H9 (cell line): Measurements from ENCODE around the gene BRAF. TPM values are rescaled to one million over a fixed set of nuclear protein-coding genes. Genes with fewer than 3 reads are reported as not detected.
"Not testable (repeated sequence)": the region's sequence is repeated elsewhere in the genome, so short reads cannot be mapped to it uniquely, and the experiment has no call there.

ENCODE experiments used
- DNase-seq: peaks from one replicate; pipeline ENCODE4 v3.0.0-alpha.2; 2017
- H2AFZ ChIP-seq: one replicate; pipeline ENCODE4 v1.6.1; 2013; ENCODE audit warnings: mild to moderate bottlenecking, low read length, control low read depth, moderate library complexity
- H2AK5ac ChIP-seq: 2 replicates; pipeline ENCODE4 v1.6.1; 2013; ENCODE audit warnings: low read length, control low read depth, mixed read lengths; ENCODE audit not compliant: insufficient read length
- H2BK120ac ChIP-seq: one replicate; pipeline ENCODE4 v1.6.1; 2013; ENCODE audit warnings: low read depth, mild to moderate bottlenecking, low read length, control low read depth, inconsistent platforms; ENCODE audit not compliant: poor library complexity, severe bottlenecking
- H2BK12ac ChIP-seq: 2 replicates; pipeline ENCODE4 v1.6.1; 2013; ENCODE audit warnings: low read length, control low read depth, mixed read lengths, low read depth; ENCODE audit not compliant: insufficient read length
- H2BK15ac ChIP-seq: 2 replicates; pipeline ENCODE4 v1.6.1; 2013; ENCODE audit warnings: low read depth, low read length, control low read depth
- H2BK20ac ChIP-seq: one replicate; pipeline ENCODE4 v1.6.1; 2013; ENCODE audit warnings: low read depth, mild to moderate bottlenecking, low read length, control low read depth, inconsistent platforms; ENCODE audit not compliant: poor library complexity, severe bottlenecking
- H2BK5ac ChIP-seq: 2 replicates; pipeline ENCODE4 v1.6.1; 2013; ENCODE audit warnings: low read length, control low read depth, mixed read lengths; ENCODE audit not compliant: insufficient read length
- H3K14ac ChIP-seq: 2 replicates; pipeline ENCODE4 v1.6.1; 2013; ENCODE audit warnings: low read length, control low read depth; ENCODE audit not compliant: insufficient read depth
- H3K18ac ChIP-seq: 2 replicates; pipeline ENCODE4 v1.6.1; 2013; ENCODE audit warnings: low read depth, mild to moderate bottlenecking, mixed read lengths, low read length, control low read depth; ENCODE audit not compliant: insufficient read length
- H3K23ac ChIP-seq: 2 replicates; pipeline ENCODE4 v1.6.1; 2013; ENCODE audit warnings: low read length, control low read depth, mixed read lengths, low read depth; ENCODE audit not compliant: insufficient read length
- H3K23me2 ChIP-seq: 2 replicates; pipeline ENCODE4 v1.6.1; 2013; ENCODE audit warnings: low read depth, mild to moderate bottlenecking, mixed read lengths, low read length, control low read depth; ENCODE audit not compliant: insufficient read length, poor library complexity, severe bottlenecking
- H3K27ac ChIP-seq: 2 replicates; pipeline ENCODE4 v1.5.1; 2013; ENCODE audit warnings: low read length, control low read depth, mixed read lengths, low read depth; ENCODE audit not compliant: insufficient read length
- H3K27me3 ChIP-seq: 2 replicates; pipeline ENCODE4 v1.6.1; 2013; ENCODE audit warnings: low read length, control low read depth, inconsistent platforms; ENCODE audit not compliant: insufficient read depth
- H3K4ac ChIP-seq: 2 replicates; pipeline ENCODE4 v1.6.1; 2013; ENCODE audit warnings: low read depth, mild to moderate bottlenecking, control low read depth, inconsistent platforms, low read length, moderate library complexity
- H3K4me1 ChIP-seq: 2 replicates; pipeline ENCODE4 v1.6.1; 2013; ENCODE audit warnings: low read length, control low read depth, inconsistent platforms; ENCODE audit not compliant: insufficient read depth
- H3K4me2 ChIP-seq: 2 replicates; pipeline ENCODE4 v1.6.1; 2013; ENCODE audit warnings: low read length, control low read depth, mixed read lengths; ENCODE audit not compliant: insufficient read length, insufficient read depth
- H3K56ac ChIP-seq: 2 replicates; pipeline ENCODE4 v1.6.1; 2013; ENCODE audit warnings: low read depth, mild to moderate bottlenecking, mixed read lengths, low read length, control low read depth; ENCODE audit not compliant: insufficient read length
- H3K79me1 ChIP-seq: 2 replicates; pipeline ENCODE4 v1.6.1; 2013; ENCODE audit warnings: low read depth, mild to moderate bottlenecking, moderate library complexity, low read length, control low read depth, inconsistent platforms; ENCODE audit not compliant: insufficient read depth, poor library complexity, severe bottlenecking
- H3K79me2 ChIP-seq: 2 replicates; pipeline ENCODE4 v1.6.1; 2013; ENCODE audit warnings: low read length, control low read depth, inconsistent platforms; ENCODE audit not compliant: insufficient read depth
- H3K9ac ChIP-seq: 2 replicates; pipeline ENCODE4 v1.6.1; 2013; ENCODE audit warnings: low read length, control low read depth, mixed read lengths; ENCODE audit not compliant: insufficient read length; ENCODE audit errors: extremely low read depth
- H3K9me3 ChIP-seq: one replicate; pipeline ENCODE4 v1.6.1; 2013; ENCODE audit warnings: low read depth, low read length, inconsistent platforms; ENCODE audit not compliant: control insufficient read depth
- H3T11ph ChIP-seq: one replicate; pipeline ENCODE4 v1.6.1; 2013; ENCODE audit warnings: mild to moderate bottlenecking, low read length, control low read depth, inconsistent platforms
- H4K20me1 ChIP-seq: one replicate; pipeline ENCODE4 v1.6.1; 2013; ENCODE audit not compliant: control insufficient read depth, insufficient read length, insufficient read depth
- H4K5ac ChIP-seq: 2 replicates; pipeline ENCODE4 v1.6.1; 2013; ENCODE audit warnings: low read depth, mild to moderate bottlenecking, mixed read lengths, low read length, control low read depth; ENCODE audit not compliant: insufficient read length
- H4K8ac ChIP-seq: replicated peaks from 2 replicates; pipeline ENCODE4 v1.6.1; 2013; ENCODE audit warnings: low read length, control low read depth, mixed read lengths, low read depth; ENCODE audit not compliant: insufficient read length
- H4K91ac ChIP-seq: 2 replicates; pipeline ENCODE4 v1.6.1; 2013; ENCODE audit warnings: low read depth, mild to moderate bottlenecking, moderate library complexity, mixed read lengths, low read length, control low read depth; ENCODE audit not compliant: insufficient read length
- H3K27ac Mint-ChIP-seq, 3 experiments: 2 replicates in 2 of 3; 3 replicates in 1 of 3; pipeline ENCODE4 v1.8.0; 2020 to 2021; ENCODE audit warnings: mixed read lengths in 3 of 3, mild to moderate bottlenecking in 1 of 3, moderate library complexity in 1 of 3
- H3K27me3 Mint-ChIP-seq: 2 replicates; pipeline ENCODE4 v1.8.0; 2021; ENCODE audit warnings: low read depth, mild to moderate bottlenecking, moderate library complexity, mixed read lengths
- H3K36me3 Mint-ChIP-seq, 3 experiments: 2 replicates in 2 of 3; 3 replicates in 1 of 3; pipeline ENCODE4 v1.8.0; 2020 to 2021; ENCODE audit warnings: low read depth in 3 of 3, mixed read lengths in 3 of 3; ENCODE audit not compliant: insufficient read depth in 1 of 3
- H3K4me1 Mint-ChIP-seq, 2 experiments: 2 replicates each; pipeline ENCODE4 v1.8.0; 2020; ENCODE audit warnings: mixed read lengths in 2 of 2
- H3K4me3 Mint-ChIP-seq, 2 experiments: 2 replicates in 1 of 2; 3 replicates in 1 of 2; pipeline ENCODE4 v1.8.0; 2020 to 2021; ENCODE audit warnings: mild to moderate bottlenecking in 2 of 2, mixed read lengths in 2 of 2, moderate library complexity in 1 of 2
- H3K9me3 Mint-ChIP-seq, 2 experiments: 2 replicates in 1 of 2; 3 replicates in 1 of 2; pipeline ENCODE4 v1.8.0; 2020; ENCODE audit warnings: mild to moderate bottlenecking in 2 of 2, mixed read lengths in 2 of 2, moderate library complexity in 1 of 2
- CTCF ChIP-seq: fragments of 200-600 bp; sonication (generic); conservative IDR thresholded peaks from 3 replicates; pipeline ENCODE4 v1.8.0; 2021; ENCODE audit warnings: antibody characterized with exemption, mild to moderate bottlenecking
- WGBS: extraction: QIAGEN DNeasy Blood & Tissue Kit; methylation state at CpG from one replicate; pipeline ENCODE4 v1.1.7; 2013; ENCODE audit warnings: missing lambda C conversion rate, low lambda C conversion rate, mixed read lengths; ENCODE audit not compliant: insufficient read length; ENCODE audit errors: extremely low coverage; 5-methylcytosine and 5-hydroxymethylcytosine counted together
- total RNA-seq: library from RNA; stranded (reverse); gene quantifications from 2 replicates; pipeline ENCODE4 v1.2.1, GENCODE V29; 2021

The BRAF gene
- total RNA-seq, 1 experiment from 2014 or later, result 32.9 TPM

DNA sequence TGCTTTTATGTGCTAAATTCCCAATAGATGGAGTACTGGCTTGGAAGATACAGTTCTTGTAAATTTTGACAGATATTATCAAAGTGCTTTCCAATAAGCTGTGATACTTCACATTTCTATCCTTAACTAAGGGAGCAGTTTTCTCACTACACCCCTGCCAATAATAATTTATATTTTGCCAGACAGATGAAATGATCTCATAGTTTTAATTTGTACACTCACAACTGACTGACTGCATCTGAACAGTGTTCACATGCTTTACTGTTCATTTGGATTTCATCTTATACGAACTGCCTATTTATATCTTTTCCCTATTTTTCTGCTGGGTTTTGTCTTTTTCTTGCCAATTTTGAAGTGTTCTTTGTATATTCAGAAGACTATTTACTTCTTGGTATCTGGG lies 96.0 kb downstream of the BRAF start:
- Histone ChIP-seq H4K20me1 (no peaks in the 10 kb centered on the region), H2BK20ac (no peak overlapping the region), H2BK120ac (no peak overlapping the region), H3K4me1 (no peaks in the 10 kb centered on the region), H3T11ph (no peak overlapping the region), H2AK5ac (no peak overlapping the region), H3K23me2 (no peaks in the 10 kb centered on the region), H2AFZ (no peak overlapping the region), H3K27ac (no peak overlapping the region), H3K79me1 (no peaks in the 10 kb centered on the region), H4K5ac (no peak overlapping the region), H3K4ac (no peak overlapping the region), H3K9ac (no peak overlapping the region), H2BK12ac (no peak overlapping the region), H3K27me3 (no peaks in the 10 kb centered on the region), H2BK5ac (no peak overlapping the region), H3K23ac (no peak overlapping the region), H4K91ac (no peak overlapping the region), H3K79me2 (no peaks in the 10 kb centered on the region), H3K14ac (no peak overlapping the region), H3K9me3 (no peaks in the 10 kb centered on the region), H4K8ac (no peak overlapping the region), H3K18ac (no peak overlapping the region), H3K4me2 (no peak overlapping the region), H2BK15ac (no peak overlapping the region), H3K56ac (no peak overlapping the region)
- WGBS, result no CpG with 5 or more reads among the region's 1 CpG
- Mint-ChIP-seq H3K4me1 (no peaks in the 10 kb centered on the region), H3K36me3 (peaks cover 0 to 6% (median 2%) of the 10 kb centered on the region in 3 experiments; a peak in 2 of 7 replicates), H3K9me3 (no peaks in the 10 kb centered on the region), H3K4me3 (no peak overlapping the region), H3K27me3 (no peaks in the 10 kb centered on the region), H3K27ac (no peak overlapping the region)
- TF ChIP-seq CTCF, result no peak
- no peak for DNase-seq

DNA sequence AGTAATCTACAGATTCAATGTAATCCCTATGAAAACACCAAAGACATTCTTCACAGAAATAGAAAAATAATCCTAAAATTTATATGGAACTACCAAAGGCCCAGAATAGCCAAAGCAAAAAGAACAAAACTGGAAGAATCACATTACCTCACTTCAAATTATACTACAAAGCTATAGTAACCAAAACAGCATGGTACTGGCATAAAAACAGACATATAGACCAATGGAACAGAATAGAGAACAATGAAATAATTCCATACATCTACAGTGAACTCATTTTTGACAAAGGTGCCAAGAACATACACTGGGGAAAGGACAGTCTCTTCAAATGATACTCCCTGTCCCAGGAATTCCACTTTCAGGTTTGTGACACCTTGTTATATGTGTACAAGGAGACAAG lies 107.3 kb downstream of the BRAF start:
- not testable (repeated sequence) for H3K4me1 ChIP-seq

More for the DNA sequence above, 107.3 kb downstream of the BRAF start:
- H4K8ac ChIP-seq, H3K4me2 ChIP-seq, H3K9ac ChIP-seq, H2BK5ac ChIP-seq, H3K9me3 ChIP-seq, H3K56ac ChIP-seq, H3K4me1 Mint-ChIP-seq, H3K18ac ChIP-seq, H3K36me3 Mint-ChIP-seq, H4K91ac ChIP-seq, H3K23me2 ChIP-seq, H3K14ac ChIP-seq, H3K4me3 Mint-ChIP-seq, H2BK15ac ChIP-seq, H2BK120ac ChIP-seq, H4K5ac ChIP-seq, H3K79me1 ChIP-seq, H3K27ac Mint-ChIP-seq, H2AK5ac ChIP-seq, H3K27ac ChIP-seq, H4K20me1 ChIP-seq, H3K79me2 ChIP-seq, H2BK12ac ChIP-seq, H3K4ac ChIP-seq, H3K27me3 Mint-ChIP-seq, H2BK20ac ChIP-seq, H3T11ph ChIP-seq, DNase-seq, H3K27me3 ChIP-seq, H3K9me3 Mint-ChIP-seq, H3K23ac ChIP-seq, H2AFZ ChIP-seq: not testable (repeated sequence)
